NCI-H2029 treated with DMSO at 0.1 percent for 48 hours (cell line): ENCODE results near the gene TFR2.

Experiments
- DNase-seq: peaks from one replicate; lab custom pipeline; 2025; lab: John Stamatoyannopoulos, UW

TFR2 gene

DNA sequence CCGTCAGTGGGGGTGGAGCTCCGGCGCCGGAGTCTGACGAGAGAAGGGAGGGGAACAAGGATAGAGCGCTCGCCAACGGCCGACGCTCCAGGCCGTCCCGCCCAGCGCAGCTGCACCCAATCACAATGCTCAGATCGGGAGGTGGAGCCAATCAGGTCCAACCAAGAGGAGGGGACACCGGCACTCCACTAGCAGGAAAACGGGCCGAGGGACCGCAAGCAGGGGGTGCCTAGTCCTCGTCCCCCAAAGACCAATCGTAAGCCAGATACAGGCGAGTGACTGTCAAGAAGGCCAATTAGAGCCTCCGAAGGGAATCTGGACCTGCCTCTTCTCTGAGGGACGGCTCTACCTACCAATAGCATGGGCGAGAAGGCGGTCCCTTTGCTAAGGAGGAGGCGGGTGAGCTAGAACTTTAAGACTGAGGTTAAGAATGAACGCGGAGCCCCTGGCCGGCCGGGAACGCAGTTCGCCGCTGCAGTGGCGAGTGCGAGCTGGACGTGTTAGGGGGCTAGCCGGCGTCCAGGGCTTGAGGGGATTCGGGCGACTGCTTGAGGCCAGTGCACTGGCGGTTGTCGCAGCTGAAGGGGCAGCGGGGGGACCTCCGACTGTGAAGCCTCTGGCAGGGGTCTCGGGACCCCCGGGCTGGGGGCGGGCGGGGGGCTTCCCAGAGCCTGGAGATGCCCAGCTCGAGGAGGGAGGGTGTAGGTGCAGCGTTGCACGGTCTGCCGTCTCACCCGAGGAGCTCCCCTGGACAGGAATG is 54.9 kb downstream of the TFR2 start, which contains the start of gene FBXO24:
FBXO24 (plus strand) TSS at position 63 of the 760 bp plus-strand sequence; CDS start at position 361, 298 bp downstream.
- DNase-seq, result peak; percentile 97

DNA sequence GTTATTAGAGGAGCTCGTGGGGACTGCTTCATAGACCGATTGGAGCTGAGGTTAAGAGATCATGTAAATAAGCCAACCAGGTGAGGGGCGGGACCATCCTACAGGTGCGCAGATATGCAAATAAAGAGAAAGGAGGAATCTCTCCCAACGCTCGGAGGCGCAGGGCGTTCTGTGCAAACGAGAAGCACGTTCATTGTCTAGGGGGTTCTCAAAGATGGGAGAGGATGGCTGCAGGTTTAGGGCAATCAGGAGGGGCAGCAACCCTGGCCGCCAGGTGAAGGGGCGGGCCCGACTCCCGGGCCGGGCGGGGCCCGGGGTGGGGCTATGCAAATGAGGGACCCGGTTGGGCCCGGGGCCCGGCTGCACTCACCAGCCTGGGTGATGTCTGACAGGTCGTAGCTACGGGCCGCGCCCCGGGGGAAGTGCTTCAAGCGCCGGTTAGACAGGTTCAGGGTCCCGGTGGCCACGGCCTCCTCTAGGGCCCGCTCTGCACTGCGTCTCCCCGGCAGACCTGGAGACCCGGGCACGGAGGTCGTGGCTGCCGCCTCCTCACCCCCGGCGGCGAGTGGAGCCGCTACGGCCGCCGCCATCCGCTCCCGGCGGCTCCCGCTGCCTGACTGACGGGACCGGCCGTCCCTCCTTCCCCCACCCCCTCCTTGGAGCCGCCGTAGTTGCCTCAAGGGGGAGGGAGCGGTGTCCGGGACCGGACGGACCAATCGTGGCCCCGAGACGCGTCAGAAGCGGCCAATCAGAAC is 55.7 kb downstream of the TFR2 start, which contains the start of gene LRCH4:
LRCH4 (minus strand) TSS at position 619 of the 755 bp plus-strand sequence; CDS start at position 590, 29 bp downstream.
- DNase-seq, result peak; percentile 46

DNA sequence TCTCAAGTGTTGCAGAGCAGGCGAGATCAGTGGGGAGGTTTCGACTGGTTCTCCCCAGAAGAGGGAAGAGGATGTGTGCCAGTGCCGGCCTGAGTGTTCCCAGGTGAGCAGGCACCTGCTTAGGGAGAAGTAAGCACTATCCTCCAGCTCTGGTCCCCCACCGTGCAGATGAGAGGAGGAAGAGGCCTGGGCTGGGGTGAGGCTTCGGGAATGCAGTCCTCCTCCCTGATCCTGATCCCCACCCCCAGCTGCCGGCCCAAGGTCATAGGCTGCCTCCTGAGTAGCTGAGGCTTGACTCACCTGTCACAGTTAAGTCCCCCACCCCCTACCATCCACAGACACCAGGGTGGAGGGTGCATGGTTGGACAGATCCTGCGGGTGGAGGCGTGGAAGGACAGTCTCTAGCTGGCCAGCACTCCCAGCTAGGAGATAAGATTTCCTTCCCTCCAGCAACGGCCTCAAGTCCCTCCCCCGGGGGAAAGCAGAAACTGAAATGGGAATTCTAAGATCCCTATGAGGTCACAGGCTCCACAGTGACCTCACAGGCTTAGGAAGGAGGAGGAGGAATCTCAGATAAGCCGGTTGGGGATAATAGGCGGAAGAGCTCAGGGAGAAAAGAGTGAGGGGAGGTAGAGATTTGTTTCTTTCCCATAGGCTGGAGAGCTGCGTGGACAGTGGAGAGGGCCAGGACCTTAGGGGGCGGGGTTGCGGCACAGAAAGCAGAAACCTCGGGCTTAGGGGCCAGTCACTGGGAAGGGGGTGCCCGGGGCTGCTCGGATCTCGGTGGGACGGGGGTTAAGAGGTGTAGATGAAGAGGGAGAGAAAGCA is 56.5 kb downstream of the TFR2 start:
- DNase-seq, result no peak

DNA sequence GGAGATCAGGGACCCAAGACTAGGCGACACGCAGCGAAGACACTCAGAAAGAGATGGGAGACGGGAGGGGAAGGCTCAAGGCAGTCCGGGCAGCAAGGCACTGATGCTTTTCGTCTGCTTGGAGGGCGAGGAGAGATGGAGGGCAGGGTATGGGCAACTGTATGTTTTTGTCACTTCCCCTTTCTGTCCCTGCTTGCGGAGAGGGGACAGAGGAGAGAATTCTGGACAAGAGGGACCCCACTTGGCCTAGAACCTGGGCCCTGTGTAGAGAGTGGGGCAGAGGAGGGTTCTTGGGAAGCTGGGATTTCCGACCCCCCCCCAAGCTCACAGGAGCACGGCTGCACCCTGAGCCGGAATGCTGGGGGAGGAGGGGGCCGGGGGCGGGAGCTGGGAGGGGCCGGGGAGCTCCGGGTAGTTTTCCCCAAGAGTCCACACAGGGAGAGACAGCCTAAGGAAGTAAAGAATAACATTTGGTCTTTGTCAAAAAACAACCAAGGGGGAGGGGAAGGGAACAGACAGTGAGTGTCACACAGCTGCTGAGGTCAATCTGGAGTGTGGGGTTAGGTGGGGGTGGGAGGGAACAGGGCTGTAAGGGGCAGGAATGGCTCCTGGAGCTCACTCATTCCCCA is 57.2 kb downstream of the TFR2 start:
- DNase-seq, result no peak

DNA sequence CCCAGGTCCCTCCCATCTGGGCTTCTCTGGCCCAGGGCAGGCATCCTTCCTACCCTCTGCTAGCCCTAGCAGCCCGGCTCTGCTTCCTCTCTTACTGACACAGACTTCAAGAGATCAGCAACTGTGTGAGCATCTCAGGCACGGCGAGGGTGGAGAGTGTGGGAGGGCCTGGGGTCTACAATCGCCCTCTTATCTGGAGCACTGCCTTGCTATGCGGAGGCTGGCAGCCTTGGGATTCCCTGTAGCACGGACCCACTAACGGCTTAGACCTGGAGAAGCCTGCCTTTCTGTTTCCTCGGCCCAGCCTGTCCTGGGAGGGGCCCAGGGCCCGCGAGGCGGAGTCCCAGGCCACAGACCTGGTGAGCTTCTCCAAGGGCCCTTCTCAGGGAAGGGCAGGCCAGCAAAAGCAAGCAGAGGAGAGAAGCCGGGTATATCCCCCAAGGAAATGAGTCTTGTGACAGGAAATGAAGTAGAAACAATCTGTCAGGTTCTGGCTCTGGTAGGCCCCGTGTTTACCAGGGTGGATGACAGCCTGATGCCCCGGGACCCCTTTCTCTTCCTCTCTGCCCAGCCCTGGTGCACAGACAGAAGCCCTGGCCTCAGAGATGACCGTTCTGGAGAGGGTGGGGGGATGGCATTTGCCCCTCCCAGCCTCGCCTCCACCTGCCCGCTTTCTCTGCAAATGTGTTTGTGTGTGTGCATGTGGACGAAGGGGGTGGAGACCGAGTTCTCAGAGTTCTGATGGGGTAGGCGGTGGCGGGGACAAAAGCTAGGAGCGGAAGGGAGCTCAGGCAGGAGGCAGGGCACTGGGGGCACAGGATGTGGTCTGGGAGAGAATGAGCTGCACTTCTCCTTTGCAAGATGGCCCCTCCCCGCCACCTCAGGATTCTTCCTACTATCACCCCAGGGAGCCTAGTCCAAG is 58.0 kb downstream of the TFR2 start:
- no peak for DNase-seq

DNA sequence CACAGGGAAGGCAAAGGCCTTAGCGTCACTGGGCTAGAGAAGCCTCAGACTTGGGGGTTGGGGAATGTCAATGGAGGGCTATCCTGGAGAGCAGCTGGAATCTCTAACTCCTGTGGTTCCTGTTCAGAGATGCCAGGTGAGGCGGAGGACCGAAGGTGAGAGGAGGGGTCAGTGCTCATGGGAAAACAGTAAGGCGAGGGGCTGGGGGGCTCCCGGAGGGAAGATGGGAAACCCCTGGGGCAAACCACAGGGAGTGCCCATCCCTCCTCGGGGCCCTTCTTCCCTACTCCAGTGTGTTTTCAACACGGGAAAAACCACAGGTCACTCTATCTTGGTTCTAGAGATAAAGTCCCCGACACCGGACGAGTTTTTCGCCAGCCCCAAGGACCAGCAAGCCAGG is 58.7 kb downstream of the TFR2 start:
- no peak for DNase-seq

DNA sequence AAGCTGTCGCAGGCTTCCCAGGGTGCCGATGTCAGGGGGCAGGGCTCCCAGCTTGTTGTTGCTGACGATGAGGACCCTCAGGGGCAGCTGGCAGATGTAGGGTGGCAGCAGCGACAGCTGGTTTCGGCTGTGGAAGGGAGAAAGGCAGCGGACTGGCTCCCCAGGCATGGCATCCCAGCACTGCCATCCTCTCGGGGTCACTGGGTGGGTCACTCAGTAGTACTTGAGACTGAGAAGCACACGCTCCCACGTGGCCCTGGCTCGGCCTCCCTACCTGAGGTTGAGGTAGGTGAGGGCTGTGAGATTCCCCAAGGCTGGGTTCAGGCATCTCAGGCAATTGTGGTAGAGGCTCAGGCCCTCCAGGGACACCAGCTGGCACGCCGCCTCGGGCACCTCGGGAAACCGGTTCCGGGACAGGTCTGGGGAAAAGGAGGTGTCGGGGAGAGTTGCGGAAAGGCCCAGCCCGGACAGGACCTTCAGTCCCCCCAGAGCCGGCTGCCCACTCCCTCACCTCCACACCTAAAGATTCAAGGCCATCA is 59.2 kb downstream of the TFR2 start:
- DNase-seq, result no peak

DNA sequence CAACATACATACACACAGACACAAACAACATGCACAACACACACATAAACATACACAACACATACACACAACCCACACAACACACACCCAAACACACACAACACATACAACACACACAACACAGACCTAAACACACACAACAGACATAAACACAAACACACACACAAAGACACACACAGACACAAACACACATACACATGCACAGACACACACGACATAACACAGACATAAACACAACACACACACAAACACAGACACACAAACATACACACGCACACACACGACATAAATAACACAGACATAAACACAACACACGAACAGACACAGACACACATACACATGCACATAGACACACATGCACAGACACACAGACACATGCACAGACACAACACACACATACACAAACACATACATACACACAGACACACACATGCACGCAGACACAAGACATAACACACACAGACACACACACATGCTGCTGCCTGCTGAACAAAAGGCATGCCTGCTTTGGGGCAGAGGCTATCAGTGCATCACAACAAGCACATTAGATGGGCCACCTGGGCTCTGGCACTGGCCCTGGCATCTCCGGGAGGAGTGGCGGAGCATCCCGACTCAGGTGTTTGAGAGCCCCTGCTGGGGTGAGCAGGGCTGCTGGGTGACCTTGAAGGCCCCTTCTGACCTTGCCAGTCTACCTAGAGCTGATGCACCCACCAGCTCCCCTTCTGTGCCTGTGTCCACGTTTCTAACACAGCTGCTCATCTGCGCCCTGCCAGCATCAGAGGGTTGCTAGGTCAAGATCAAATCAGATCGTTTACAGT is 60.7 kb downstream of the TFR2 start:
- no peak for DNase-seq

DNA sequence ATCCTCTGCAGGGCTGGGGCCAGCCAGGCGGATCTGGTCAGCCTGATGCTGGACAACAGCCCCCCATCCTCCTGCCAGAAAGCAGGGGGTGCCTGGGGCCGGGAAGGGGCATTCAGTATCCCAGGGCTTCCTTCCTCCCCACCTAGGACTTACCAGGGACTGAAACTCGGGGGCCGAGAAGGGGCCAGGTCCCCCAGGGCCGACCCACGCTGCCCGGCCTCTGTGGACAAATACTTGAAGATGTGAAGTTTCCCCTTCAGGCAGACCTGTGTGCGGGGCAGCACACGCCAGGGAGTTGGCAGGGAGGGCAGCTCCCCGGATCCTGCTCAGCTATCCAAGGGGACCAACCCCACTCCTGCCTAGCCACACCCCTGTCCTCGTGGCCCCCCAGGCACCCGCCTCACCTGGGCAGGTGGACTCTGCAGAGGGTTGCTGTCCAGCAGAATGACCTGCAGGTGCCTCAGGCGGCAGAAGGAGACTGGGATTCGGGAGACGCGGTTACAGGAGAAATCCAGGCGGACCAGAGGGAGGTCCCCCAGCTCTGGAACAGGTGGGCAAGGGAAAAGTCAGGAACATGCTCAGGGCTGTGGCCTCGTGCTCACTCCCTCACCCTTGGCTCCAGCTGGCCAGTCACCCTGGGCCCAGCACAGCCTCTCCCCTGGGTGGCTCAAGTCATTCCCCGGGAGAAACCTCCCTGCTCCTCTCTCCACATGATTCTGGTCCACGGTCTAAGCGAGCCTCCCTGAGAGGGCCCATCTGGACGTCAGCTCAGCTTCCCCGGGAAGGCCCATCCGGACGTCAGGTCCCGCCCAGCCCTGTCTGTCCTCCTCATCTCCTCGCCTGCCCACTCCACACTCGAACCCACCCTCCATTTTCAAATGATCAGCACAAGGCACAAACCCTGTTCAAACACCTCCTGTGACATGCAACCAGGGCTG is 62.8 kb downstream of the TFR2 start:
- no peak for DNase-seq

DNA sequence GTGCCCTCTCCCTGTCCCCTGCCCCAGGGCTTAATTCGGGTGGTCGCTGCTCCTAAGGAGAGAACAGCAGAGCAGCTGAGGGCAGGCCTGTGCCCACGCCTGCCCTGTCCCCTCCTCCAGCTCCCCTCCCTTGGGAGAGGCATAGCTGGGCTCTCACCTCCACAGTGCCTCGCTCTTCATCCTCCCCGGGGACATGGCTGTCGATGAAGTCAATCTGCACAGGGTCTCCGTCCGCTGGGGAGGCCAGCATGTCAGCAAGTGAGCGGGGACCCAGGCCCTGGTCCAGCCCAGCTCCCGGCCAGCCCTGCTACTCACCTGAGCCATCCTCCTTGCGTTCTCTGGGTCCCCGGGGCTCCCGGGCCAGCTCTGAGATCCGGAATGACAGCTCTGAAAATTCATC is 63.8 kb downstream of the TFR2 start:
- no peak for DNase-seq

DNA sequence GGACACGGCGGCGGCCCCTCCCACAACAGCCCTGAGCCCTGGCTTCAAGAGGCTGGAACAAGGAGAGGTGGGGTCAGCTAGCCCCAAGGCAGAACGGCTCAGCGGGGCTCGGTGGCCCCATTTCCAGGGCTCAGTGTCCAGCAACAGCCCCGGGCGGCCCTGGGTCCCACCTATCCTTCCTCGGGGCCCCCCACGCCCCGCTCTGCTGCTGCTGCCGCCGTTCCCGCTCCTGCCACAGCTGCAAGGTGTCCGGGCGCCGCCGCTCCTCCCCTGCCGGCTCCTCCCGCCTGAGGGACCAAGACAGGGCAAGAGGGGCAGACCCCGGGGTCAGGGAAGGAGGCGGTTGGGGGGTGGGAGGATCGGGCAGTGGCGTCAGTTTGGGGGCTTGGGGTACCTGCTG is 64.2 kb downstream of the TFR2 start:
- DNase-seq, result no peak

DNA sequence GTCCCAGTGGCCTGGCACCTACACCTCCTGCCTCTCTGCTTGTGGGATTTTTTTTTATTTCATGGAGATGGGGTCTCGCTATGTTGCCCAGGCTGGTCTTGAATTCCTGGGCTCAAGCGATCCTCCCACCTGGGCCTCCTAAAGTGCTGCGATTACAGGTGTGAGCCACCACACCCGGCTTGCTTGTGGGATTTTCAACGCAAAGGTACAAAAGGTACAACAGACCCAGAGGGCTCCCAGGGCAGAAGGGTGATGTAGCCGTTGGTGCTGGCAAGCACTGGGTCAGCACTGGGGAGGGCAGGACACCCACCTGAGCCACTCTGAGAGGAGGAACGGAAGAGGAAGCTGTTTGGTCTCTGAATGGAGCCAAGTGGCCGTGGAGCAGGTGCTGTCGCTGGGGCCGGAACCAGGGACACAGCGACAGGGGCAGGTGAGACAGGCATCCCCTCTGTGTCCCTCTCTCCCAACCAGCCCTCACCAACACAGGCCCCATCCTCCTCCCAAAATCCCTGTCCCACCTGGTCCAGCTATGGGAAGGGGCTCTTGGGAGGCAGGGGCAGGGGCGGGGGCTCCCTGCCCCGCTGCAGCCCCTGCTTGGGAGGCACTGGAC is 64.9 kb downstream of the TFR2 start:
- DNase-seq, result no peak

DNA sequence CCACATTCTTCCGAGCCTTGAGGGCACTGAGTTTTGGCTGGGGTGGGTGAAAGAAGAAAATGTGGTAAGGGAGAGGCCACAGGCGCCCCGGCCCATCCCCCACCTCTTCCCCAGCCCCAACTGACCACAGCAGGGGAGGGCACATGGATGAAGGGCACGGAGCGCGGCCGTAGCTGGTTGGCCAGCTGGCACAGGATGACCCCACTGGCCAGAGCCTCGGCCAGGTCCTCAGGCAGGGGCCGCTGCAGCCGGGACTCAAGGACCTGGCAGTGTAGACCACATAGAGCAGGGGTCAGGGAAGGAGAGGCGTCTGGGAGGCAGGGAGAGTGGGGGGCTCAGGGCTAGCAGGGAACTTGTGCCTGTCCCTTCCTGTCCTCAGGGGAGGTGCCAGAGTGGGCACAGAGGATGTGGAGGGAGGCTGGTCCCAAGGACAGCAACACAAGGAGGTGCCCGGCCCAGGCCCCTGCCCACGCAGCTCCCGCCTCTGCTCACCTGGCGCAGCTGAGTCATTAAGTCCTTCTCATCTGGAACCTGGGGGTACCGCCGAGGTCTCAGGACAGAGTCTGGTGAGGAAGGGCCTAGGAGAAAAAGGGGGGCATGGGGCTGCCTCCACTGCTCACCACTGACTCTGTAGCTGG is 65.5 kb downstream of the TFR2 start:
- DNase-seq, result no peak

DNA sequence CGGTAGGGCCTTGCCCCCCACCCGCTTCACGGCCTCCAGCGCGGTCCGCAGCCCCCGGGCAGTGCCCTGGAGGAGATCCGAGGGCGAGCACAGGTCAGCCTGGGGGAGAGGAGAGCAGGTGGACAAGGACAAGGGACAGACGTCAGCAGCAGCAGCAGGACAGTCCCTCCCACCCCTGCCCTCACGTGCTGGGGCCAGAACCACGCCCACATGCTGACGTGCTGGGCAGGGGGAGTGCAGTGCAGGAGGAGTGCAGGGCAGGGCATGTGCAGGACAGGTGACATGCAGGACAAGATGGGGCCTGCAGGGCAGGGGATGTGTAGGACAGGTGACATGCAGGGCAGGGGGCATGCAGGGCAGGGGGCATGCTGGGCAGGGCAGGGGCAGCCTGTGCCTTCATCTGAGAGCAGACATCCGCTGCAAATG is 66.1 kb downstream of the TFR2 start:
- DNase-seq, result no peak

DNA sequence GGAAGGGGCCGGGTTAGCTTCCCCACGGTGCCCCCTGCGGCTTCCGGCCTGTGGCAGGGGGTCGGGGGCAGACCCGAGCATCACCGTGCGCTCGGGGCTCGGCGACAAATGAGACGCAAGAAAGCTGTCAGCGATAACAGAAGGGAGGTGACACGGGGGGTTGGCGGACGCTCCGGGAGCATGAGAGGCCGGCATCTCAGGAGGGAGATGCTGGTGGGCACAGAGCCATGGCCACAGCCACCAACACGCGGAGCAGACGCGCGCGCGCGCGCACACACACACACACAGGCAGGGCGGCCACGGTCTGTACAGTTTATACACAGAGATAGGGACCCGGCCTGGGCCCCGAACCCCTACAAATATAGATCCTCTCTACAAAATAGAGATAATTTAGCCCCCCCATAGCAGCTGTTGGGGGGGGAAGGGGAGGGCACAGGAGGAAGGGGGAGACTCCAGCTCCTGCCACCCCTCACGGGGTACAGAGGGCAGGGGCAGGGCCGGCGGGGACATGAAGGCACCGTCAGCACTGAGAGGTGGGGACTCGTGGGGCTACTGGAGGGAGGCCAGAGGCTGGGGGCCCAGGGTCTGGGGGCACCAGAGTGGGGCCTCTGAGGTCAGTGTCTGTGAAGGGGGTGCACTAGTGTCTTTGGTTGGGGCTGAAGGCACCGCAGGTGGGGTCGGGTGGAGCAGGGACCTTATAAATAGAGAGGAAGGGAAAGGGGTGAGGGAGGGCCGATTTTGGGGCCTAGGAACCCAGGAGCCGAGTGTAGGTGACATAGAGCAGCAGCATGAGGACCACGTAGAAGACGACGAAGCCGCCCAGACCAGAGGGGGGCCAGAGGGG is 66.8 kb downstream of the TFR2 start:
- no peak for DNase-seq

DNA sequence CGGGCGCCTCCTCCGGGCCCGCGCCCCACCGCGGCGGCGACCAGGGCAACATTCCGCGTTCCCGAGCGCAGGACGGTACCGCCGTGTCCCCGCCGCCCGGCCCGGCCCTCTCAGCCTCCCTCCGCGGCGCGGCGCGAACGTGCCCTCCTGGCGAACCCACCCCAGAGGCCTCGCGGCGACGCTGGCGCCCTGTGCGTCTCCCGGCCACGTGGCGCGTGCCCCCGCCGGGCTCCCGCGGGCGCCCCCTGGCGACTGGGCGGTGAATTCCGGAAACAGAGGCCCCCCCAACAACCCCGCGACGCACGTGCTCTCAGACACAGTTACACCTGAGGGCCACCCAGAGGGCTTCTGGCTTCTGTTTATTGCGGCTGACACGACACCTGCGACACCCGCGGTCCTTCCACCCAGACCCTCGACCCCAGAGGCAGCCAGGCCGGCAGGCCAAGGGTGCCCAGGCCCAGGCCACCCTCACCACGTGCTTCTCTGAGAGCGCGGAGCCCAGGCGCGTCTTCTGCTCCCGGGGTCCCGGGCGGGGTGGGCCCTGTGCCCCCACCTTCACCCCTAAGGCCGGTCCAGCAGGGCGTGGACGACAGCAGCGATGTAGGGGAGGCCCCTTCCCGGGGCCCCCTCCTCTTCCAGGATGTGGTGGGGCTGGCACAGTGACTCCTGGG is 67.5 kb downstream of the TFR2 start, which contains the start of gene SAP25:
SAP25 (minus strand) TSS at position 210 of the 671 bp plus-strand sequence; CDS start at position 52, 158 bp downstream.
- DNase-seq, result no peak
